Endothelial cell of umbilical vein (primary cell): ENCODE results near the gene AMIGO3.

Experiments used
- POLR2A ChIP-seq: IDR thresholded peaks from 2 replicates; pipeline ENCODE4 v1.6.1; 2012; ENCODE audit warnings: low read depth, mild to moderate bottlenecking, control low read depth, low read length
- POLR2AphosphoS5 ChIP-seq: IDR thresholded peaks from 2 replicates; pipeline ENCODE4 v1.6.1; 2012; ENCODE audit warnings: low read depth, mild to moderate bottlenecking, control low read depth, low read length, moderate library complexity; ENCODE audit not compliant: insufficient read depth
- TF ChIP-seq, protein P1 (sequence below): IDR thresholded peaks from 2 replicates; pipeline ENCODE4 v1.6.1; 2011; ENCODE audit not compliant: insufficient read depth, insufficient read length
- TF ChIP-seq, protein P2 (sequence below), 2 donors: IDR thresholded peaks; 1 replicate in 1 of 2; 2 replicates in 1 of 2; pipeline ENCODE4 v1.5.1; 2011; ENCODE audit warnings: low read length in 2 of 2, mild to moderate bottlenecking in 2 of 2, moderate library complexity in 2 of 2, control low read depth in 1 of 2, inconsistent platforms in 1 of 2, low read depth in 1 of 2; ENCODE audit not compliant: insufficient read depth in 1 of 2; ENCODE audit errors: extremely low read depth in 1 of 2

DNA sequence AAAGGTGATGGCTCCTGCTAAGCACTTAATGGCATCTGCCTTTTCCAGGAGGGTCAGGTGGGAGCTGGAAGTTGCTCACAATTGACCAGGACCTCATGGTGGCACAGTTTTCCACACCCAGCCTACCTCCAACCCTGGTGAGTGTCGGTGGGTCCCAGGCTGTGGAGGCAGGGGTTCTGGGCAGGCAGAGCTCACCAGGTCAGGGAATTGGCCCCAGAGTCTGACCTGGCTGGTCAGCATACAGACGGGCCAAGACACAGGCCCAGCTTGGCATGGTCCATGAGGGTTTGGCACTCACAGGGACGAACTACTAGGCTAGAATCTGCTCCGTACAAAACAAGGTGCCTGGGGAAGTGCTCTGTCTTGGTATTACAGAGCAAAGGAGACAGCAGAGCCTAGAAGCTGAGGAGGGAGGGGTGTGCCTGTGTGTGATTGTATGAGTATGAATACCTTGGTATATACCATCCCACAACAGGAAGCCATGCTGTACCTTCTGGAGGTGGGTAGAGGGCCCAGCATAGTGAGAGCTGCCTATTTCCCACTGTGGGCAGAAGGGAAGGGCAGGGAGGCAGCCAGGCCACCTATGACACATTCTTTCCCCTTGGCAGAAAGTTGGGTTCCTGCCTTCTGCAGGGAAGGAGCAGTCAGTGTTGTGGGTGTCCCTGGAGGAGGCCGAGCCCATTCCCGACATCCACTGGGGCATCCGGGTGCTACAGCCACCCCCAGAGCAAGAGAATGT lies 38.8 kb downstream of the AMIGO3 start:
- TF ChIP-seq POLR2AphosphoS5: no peak
- TF ChIP-seq POLR2A: no peak
- TF ChIP-seq, protein P1, sequence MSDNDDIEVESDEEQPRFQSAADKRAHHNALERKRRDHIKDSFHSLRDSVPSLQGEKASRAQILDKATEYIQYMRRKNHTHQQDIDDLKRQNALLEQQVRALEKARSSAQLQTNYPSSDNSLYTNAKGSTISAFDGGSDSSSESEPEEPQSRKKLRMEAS: no peak
- TF ChIP-seq, protein P2, sequence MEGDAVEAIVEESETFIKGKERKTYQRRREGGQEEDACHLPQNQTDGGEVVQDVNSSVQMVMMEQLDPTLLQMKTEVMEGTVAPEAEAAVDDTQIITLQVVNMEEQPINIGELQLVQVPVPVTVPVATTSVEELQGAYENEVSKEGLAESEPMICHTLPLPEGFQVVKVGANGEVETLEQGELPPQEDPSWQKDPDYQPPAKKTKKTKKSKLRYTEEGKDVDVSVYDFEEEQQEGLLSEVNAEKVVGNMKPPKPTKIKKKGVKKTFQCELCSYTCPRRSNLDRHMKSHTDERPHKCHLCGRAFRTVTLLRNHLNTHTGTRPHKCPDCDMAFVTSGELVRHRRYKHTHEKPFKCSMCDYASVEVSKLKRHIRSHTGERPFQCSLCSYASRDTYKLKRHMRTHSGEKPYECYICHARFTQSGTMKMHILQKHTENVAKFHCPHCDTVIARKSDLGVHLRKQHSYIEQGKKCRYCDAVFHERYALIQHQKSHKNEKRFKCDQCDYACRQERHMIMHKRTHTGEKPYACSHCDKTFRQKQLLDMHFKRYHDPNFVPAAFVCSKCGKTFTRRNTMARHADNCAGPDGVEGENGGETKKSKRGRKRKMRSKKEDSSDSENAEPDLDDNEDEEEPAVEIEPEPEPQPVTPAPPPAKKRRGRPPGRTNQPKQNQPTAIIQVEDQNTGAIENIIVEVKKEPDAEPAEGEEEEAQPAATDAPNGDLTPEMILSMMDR (IDR thresholded peaks at IDR 0.05; ENCODE audit: extremely low read depth in 1 of 2, insufficient read depth in 1 of 2, low read depth in 1 of 2, low read length in 2 of 2): no peak
